RWPE1 (cell line): ENCODE results near the gene STBD1.
A peak's percentile ranks its signal among the peaks of the same experiment; 100 is the strongest.

Experiments used
- CTCF ChIA-PET: fragments of 350-600 bp; sonication (Branson Sonifier 250); formaldehyde crosslinking; extraction: SDS; loops from one replicate; lab custom pipeline; 2021; lab: Yijun Ruan, JAX
- POLR2A ChIA-PET: fragments of 400-600 bp; formaldehyde crosslinking; extraction: SDS; loops from one replicate; lab custom pipeline; 2020; ENCODE audit warnings: antibody characterized with exemption; ENCODE audit not compliant: low non-redundant PET; lab: Yijun Ruan, JAX
- DNase-seq: peaks from one replicate; pipeline ENCODE4 v3.0.0; 2012; ENCODE audit warnings: low spot score
- H3K27ac ChIP-seq: fragments of 450-650 bp; 2 replicates; pipeline ENCODE4 v1.5.1; 2017
- TF ChIP-seq, protein P1 (sequence below): fragments of 450-650 bp; conservative IDR thresholded peaks from 2 replicates; pipeline ENCODE4 v1.5.1; 2017; ENCODE audit warnings: low read depth, mild to moderate bottlenecking

The STBD1 gene

DNA sequence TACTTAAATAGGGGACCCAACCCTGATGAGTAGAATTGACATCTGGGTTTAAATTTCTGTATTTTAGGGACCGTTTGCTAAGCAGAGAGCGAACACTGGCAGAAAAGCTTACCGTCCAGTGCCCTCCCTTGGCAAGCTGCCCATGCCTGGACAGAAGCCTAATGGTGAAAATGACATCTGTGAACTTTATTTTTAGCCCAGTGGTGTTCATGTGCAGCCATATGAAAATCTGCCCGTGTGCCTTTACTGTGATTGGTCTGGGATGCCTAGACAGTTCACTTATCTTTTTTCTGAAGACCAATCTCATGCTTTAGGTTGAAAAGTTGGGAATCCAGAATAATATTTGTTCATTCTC is 1.1 kb downstream of the STBD1 start:
- CTCF ChIA-PET: interaction anchor here (0.7 to 2.6 kb wide), 3 partner anchors 94 to 332 kb away, joined by 3 to 16 read pairs (median 3); partner anchors contain the start of gene SCARB2
- H3K27ac ChIP-seq: peak overlapping the region; percentile 82
- POLR2A ChIA-PET: interaction anchor here (0.7 kb wide), 1 partner anchor 112 kb away, joined by 3 read pairs; no protein-coding TSS in a partner anchor
- DNase-seq: no peak
- TF ChIP-seq, protein P1, sequence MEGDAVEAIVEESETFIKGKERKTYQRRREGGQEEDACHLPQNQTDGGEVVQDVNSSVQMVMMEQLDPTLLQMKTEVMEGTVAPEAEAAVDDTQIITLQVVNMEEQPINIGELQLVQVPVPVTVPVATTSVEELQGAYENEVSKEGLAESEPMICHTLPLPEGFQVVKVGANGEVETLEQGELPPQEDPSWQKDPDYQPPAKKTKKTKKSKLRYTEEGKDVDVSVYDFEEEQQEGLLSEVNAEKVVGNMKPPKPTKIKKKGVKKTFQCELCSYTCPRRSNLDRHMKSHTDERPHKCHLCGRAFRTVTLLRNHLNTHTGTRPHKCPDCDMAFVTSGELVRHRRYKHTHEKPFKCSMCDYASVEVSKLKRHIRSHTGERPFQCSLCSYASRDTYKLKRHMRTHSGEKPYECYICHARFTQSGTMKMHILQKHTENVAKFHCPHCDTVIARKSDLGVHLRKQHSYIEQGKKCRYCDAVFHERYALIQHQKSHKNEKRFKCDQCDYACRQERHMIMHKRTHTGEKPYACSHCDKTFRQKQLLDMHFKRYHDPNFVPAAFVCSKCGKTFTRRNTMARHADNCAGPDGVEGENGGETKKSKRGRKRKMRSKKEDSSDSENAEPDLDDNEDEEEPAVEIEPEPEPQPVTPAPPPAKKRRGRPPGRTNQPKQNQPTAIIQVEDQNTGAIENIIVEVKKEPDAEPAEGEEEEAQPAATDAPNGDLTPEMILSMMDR: no peak

DNA sequence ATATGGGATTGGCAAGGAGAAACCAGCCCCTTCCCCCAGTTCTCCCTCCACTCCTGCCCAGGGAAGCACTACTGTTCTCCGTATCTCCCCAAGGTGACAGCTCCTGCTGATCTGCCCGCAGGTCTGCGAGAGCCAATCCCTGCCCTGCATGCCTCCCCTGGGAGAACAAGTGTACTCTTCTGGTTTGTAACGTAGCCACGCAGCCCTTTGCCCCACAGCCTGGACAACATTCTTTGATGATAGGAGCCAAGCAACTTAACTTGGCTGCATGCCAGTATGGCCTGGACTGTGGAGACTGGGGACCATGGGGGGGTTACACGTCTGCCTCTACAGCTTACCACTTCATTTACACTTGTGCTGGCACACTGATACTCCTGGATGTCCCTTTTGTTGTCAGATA is 2.0 kb downstream of the STBD1 start:
- TF ChIP-seq, protein P1: no peak
- POLR2A ChIA-PET: no interaction called here
- DNase-seq: no peak

DNA sequence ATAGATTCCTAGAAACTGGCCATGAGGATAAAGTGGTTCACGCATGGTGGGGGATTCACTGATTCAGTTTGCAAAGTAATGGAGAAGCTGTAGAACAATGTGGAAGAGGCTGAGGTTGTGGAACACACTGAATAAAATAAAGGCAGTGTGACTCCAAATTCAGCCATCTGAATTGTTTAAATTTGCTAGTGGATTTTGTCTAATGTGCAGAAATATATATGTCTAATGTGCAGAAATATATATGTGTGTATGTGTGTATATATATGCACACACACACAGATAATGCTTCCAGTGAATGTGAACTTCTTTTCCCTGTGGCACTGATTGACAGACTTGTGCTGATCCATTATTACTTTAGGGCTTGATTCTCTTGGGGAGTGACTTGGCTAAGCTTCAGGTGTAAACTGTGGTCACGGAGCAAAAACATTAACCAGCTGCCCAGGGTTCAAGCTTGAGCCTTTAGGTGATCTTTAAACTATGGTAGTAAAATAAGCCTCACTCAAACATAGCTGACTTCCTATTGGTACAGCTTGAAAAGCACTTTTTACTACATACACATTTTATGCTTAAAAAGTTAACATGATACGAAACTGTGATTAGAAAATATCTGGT is 3.5 kb downstream of the STBD1 start:
- ChIA-PET POLR2A (no interaction called here), CTCF (no interaction called here)
- DNase-seq: no peak
- TF ChIP-seq, protein P1: no peak
- no peak overlapping the region for H3K27ac ChIP-seq

More for the DNA sequence above, 2.0 kb downstream of the STBD1 start:
- CTCF ChIA-PET: no interaction called here
- H3K27ac ChIP-seq: no peak overlapping the region

DNA sequence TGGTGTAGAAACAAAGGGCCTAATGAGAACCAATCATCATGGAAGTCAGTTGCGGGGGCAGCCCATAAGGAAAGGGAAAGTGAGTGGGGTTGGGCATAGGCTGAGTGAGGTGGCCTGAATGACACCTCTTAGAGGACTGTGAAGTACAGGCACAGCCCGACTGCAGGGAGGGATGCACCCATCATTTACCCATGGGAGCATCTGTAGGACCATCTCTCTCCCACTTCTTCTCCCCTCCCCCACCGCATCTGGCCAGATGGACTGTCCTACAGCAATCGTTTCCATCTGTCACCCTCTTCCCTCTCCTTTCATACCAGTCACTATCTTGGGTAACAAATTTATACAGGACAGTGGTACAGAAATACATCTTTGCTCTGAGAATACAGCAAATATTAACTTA is 4.2 kb downstream of the STBD1 start:
- ChIA-PET CTCF (no interaction called here), POLR2A (no interaction called here)
- H3K27ac ChIP-seq: no peak overlapping the region
- TF ChIP-seq, protein P1: no peak
- no peak for DNase-seq

DNA sequence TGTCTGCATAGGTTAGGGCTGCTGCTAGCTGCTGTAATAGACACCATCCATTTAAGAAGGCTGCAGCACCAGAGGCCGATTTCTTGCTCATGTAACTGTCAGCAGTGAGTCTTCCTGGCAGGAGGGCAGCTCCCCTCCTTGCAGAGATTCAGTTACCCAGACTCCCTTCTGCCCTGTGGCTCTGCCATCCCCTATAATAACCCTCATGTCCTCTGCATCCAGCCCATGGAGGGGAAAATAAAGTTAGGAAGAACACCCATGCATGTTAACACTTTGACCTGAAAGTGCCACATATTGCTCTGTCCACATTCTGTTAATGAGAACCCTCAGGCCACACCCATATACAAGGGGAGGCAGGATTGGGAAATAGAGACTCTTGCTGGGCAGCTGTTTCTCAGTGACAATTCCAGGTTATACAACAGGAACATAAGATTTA is 5.4 kb downstream of the STBD1 start:
- ChIA-PET POLR2A (no interaction called here), CTCF (no interaction called here)
- TF ChIP-seq, protein P1: no peak
- H3K27ac ChIP-seq: no peak overlapping the region
- no peak for DNase-seq

DNA sequence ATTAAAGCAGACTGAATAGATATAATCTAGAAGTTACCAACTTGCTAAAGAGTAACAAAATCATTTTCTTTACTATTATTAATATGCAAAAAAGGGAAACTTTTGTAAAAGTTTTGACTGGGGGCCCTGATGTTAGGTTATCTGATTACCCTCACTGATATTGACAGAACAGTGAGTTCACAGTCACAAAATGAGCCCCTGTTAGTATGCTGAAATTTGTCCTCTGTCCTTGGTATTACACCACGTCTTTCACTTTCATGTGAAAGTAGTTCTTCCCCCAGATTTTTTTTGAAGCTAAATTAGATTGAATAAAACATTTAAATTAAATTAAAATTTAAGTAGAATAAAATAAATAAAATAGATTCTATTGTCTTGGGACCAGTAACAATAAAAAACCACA is 5.9 kb downstream of the STBD1 start:
- H3K27ac ChIP-seq: no peak overlapping the region
- no peak for DNase-seq
- POLR2A ChIA-PET: no interaction called here
- TF ChIP-seq, protein P1: no peak
- CTCF ChIA-PET: interaction anchor here (0.7 kb wide), 1 partner anchor 479 kb away, joined by 3 read pairs; no protein-coding TSS in a partner anchor
